IPS-18a (cell line): ENCODE data around the gene TIMP3.

ENCODE experiments used
- H3K27ac ChIP-seq: one replicate; pipeline ENCODE4 v1.5.1; 2013; ENCODE audit warnings: low read length
- H3K27me3 ChIP-seq: one replicate; pipeline ENCODE4 v1.6.1; 2013; ENCODE audit warnings: mild to moderate bottlenecking, low read length; ENCODE audit not compliant: control insufficient read depth, insufficient read depth
- H3K36me3 ChIP-seq: one replicate; pipeline ENCODE4 v1.6.1; 2013; ENCODE audit warnings: low read depth, low read length; ENCODE audit not compliant: control insufficient read depth
- H3K4me1 ChIP-seq: one replicate; pipeline ENCODE4 v1.6.1; 2013; ENCODE audit warnings: low read depth, low read length; ENCODE audit not compliant: control insufficient read depth
- H3K4me3 ChIP-seq: one replicate; pipeline ENCODE4 v1.5.1; 2013; ENCODE audit warnings: low read length
- H3K9ac ChIP-seq: one replicate; pipeline ENCODE4 v1.6.1; 2013; ENCODE audit warnings: mild to moderate bottlenecking, low read length, moderate library complexity
- H3K9me3 ChIP-seq: one replicate; pipeline ENCODE4 v1.6.1; 2013; ENCODE audit warnings: low read depth, low read length; ENCODE audit not compliant: control insufficient read depth

Gene TIMP3

GRCh38 chr22:32903507-32903906 is 102.0 kb downstream of the TIMP3 start:
- H3K9me3 ChIP-seq = no peaks in the 10 kb centered on the region
- no peak overlapping the region for H3K4me3 ChIP-seq
- H3K36me3 ChIP-seq = no peaks in the 10 kb centered on the region

GRCh38 chr22:32904044-32904443 is 102.5 kb downstream of the TIMP3 start:
- H3K27ac ChIP-seq = no peak overlapping the region
- H3K9ac ChIP-seq = no peak overlapping the region
- H3K4me1 ChIP-seq = no peaks in the 10 kb centered on the region
- no peaks in the 10 kb centered on the region for H3K9me3 ChIP-seq
- H3K36me3 ChIP-seq = no peaks in the 10 kb centered on the region
- no peaks in the 10 kb centered on the region for H3K27me3 ChIP-seq
- H3K4me3 ChIP-seq = no peak overlapping the region

More at GRCh38 chr22:32903507-32903906, 102.0 kb downstream of the TIMP3 start:
- no peaks in the 10 kb centered on the region for H3K27me3 ChIP-seq
- no peak overlapping the region for H3K27ac ChIP-seq
- H3K4me1 ChIP-seq = no peaks in the 10 kb centered on the region
- H3K9ac ChIP-seq = no peak overlapping the region

- Histone ChIP-seq H3K27me3 (no peaks in the 10 kb centered on the region), H3K9ac (no peak overlapping the region), H3K4me1 (no peaks in the 10 kb centered on the region), H3K36me3 (no peaks in the 10 kb centered on the region), H3K4me3 (no peak overlapping the region), H3K27ac (no peak overlapping the region), H3K9me3 (no peaks in the 10 kb centered on the region)
These were observed 103.9 kb downstream of the TIMP3 start for GRCh38 chr22:32905400-32905799.

GRCh38 chr22:32909581-32910428 is 108.3 kb downstream of the TIMP3 start:
- no peak overlapping the region for H3K9ac ChIP-seq
- H3K4me1 ChIP-seq = peaks cover 5% of the 10 kb centered on the region
- no peak overlapping the region for H3K4me3 ChIP-seq
- no peaks in the 10 kb centered on the region for H3K36me3 ChIP-seq
- no peak overlapping the region for H3K27ac ChIP-seq
- no peaks in the 10 kb centered on the region for H3K9me3 ChIP-seq
- H3K27me3 ChIP-seq = no peaks in the 10 kb centered on the region

- Histone ChIP-seq H3K36me3 (no peaks in the 10 kb centered on the region), H3K9ac (no peak overlapping the region), H3K4me3 (no peak overlapping the region), H3K4me1 (peaks cover 5% of the 10 kb centered on the region), H3K27me3 (no peaks in the 10 kb centered on the region), H3K27ac (no peak overlapping the region), H3K9me3 (no peaks in the 10 kb centered on the region)
These were observed 108.9 kb downstream of the TIMP3 start for GRCh38 chr22:32910429-32910772.

- H3K9me3 ChIP-seq = peaks cover 6% of the 10 kb centered on the region
- H3K27ac ChIP-seq = no peak overlapping the region
- H3K36me3 ChIP-seq = no peaks in the 10 kb centered on the region
- H3K27me3 ChIP-seq = no peaks in the 10 kb centered on the region
- peaks cover 5% of the 10 kb centered on the region for H3K4me1 ChIP-seq
- no peak overlapping the region for H3K9ac ChIP-seq
- H3K4me3 ChIP-seq = no peak overlapping the region
These were observed 110.0 kb downstream of the TIMP3 start for GRCh38 chr22:32911503-32911902.
